PC-9 (cell line): Measurements from ENCODE around the gene AGAP1.

Experiments
- CTCF ChIP-seq: fragments of 200-600 bp; sonication (generic); conservative IDR thresholded peaks from 2 replicates; pipeline ENCODE4 v1.6.1; 2017; ENCODE audit warnings: mixed run types, antibody characterized with exemption, mild to moderate bottlenecking, moderate library complexity
- EZH2 ChIP-seq: fragments of 200-600 bp; sonication (generic); IDR thresholded peaks from 2 replicates; pipeline ENCODE4 v1.8.0; 2017; ENCODE audit warnings: antibody characterized with exemption, low read depth

GRCh38 chr2:235780401-235780800 lies 286.6 kb downstream of the AGAP1 start:
- no peak for TF ChIP-seq EZH2
- TF ChIP-seq CTCF, result no peak
